H9 (cell line): Measurements from ENCODE around the gene LRCH1. TPM values are rescaled to one million over a fixed set of nuclear protein-coding genes. Genes with fewer than 3 reads are reported as not detected.

Source experiments
- DNase-seq: peaks from one replicate; pipeline ENCODE4 v3.0.0-alpha.2; 2017
- H2AFZ ChIP-seq: one replicate; pipeline ENCODE4 v1.6.1; 2013; ENCODE audit warnings: mild to moderate bottlenecking, low read length, control low read depth, moderate library complexity
- H2AK5ac ChIP-seq: 2 replicates; pipeline ENCODE4 v1.6.1; 2013; ENCODE audit warnings: low read length, control low read depth, mixed read lengths; ENCODE audit not compliant: insufficient read length
- H2BK120ac ChIP-seq: one replicate; pipeline ENCODE4 v1.6.1; 2013; ENCODE audit warnings: low read depth, mild to moderate bottlenecking, low read length, control low read depth, inconsistent platforms; ENCODE audit not compliant: poor library complexity, severe bottlenecking
- H2BK12ac ChIP-seq: 2 replicates; pipeline ENCODE4 v1.6.1; 2013; ENCODE audit warnings: low read length, control low read depth, mixed read lengths, low read depth; ENCODE audit not compliant: insufficient read length
- H2BK15ac ChIP-seq: 2 replicates; pipeline ENCODE4 v1.6.1; 2013; ENCODE audit warnings: low read depth, low read length, control low read depth
- H2BK20ac ChIP-seq: one replicate; pipeline ENCODE4 v1.6.1; 2013; ENCODE audit warnings: low read depth, mild to moderate bottlenecking, low read length, control low read depth, inconsistent platforms; ENCODE audit not compliant: poor library complexity, severe bottlenecking
- H2BK5ac ChIP-seq: 2 replicates; pipeline ENCODE4 v1.6.1; 2013; ENCODE audit warnings: low read length, control low read depth, mixed read lengths; ENCODE audit not compliant: insufficient read length
- H3K14ac ChIP-seq: 2 replicates; pipeline ENCODE4 v1.6.1; 2013; ENCODE audit warnings: low read length, control low read depth; ENCODE audit not compliant: insufficient read depth
- H3K18ac ChIP-seq: 2 replicates; pipeline ENCODE4 v1.6.1; 2013; ENCODE audit warnings: low read depth, mild to moderate bottlenecking, mixed read lengths, low read length, control low read depth; ENCODE audit not compliant: insufficient read length
- H3K23ac ChIP-seq: 2 replicates; pipeline ENCODE4 v1.6.1; 2013; ENCODE audit warnings: low read length, control low read depth, mixed read lengths, low read depth; ENCODE audit not compliant: insufficient read length
- H3K23me2 ChIP-seq: 2 replicates; pipeline ENCODE4 v1.6.1; 2013; ENCODE audit warnings: low read depth, mild to moderate bottlenecking, mixed read lengths, low read length, control low read depth; ENCODE audit not compliant: insufficient read length, poor library complexity, severe bottlenecking
- H3K27ac ChIP-seq: 2 replicates; pipeline ENCODE4 v1.5.1; 2013; ENCODE audit warnings: low read length, control low read depth, mixed read lengths, low read depth; ENCODE audit not compliant: insufficient read length
- H3K27me3 ChIP-seq: 2 replicates; pipeline ENCODE4 v1.6.1; 2013; ENCODE audit warnings: low read length, control low read depth, inconsistent platforms; ENCODE audit not compliant: insufficient read depth
- H3K4ac ChIP-seq: 2 replicates; pipeline ENCODE4 v1.6.1; 2013; ENCODE audit warnings: low read depth, mild to moderate bottlenecking, control low read depth, inconsistent platforms, low read length, moderate library complexity
- H3K4me1 ChIP-seq: 2 replicates; pipeline ENCODE4 v1.6.1; 2013; ENCODE audit warnings: low read length, control low read depth, inconsistent platforms; ENCODE audit not compliant: insufficient read depth
- H3K4me2 ChIP-seq: 2 replicates; pipeline ENCODE4 v1.6.1; 2013; ENCODE audit warnings: low read length, control low read depth, mixed read lengths; ENCODE audit not compliant: insufficient read length, insufficient read depth
- H3K56ac ChIP-seq: 2 replicates; pipeline ENCODE4 v1.6.1; 2013; ENCODE audit warnings: low read depth, mild to moderate bottlenecking, mixed read lengths, low read length, control low read depth; ENCODE audit not compliant: insufficient read length
- H3K79me1 ChIP-seq: 2 replicates; pipeline ENCODE4 v1.6.1; 2013; ENCODE audit warnings: low read depth, mild to moderate bottlenecking, moderate library complexity, low read length, control low read depth, inconsistent platforms; ENCODE audit not compliant: insufficient read depth, poor library complexity, severe bottlenecking
- H3K79me2 ChIP-seq: 2 replicates; pipeline ENCODE4 v1.6.1; 2013; ENCODE audit warnings: low read length, control low read depth, inconsistent platforms; ENCODE audit not compliant: insufficient read depth
- H3K9ac ChIP-seq: 2 replicates; pipeline ENCODE4 v1.6.1; 2013; ENCODE audit warnings: low read length, control low read depth, mixed read lengths; ENCODE audit not compliant: insufficient read length; ENCODE audit errors: extremely low read depth
- H3K9me3 ChIP-seq: one replicate; pipeline ENCODE4 v1.6.1; 2013; ENCODE audit warnings: low read depth, low read length, inconsistent platforms; ENCODE audit not compliant: control insufficient read depth
- H3T11ph ChIP-seq: one replicate; pipeline ENCODE4 v1.6.1; 2013; ENCODE audit warnings: mild to moderate bottlenecking, low read length, control low read depth, inconsistent platforms
- H4K20me1 ChIP-seq: one replicate; pipeline ENCODE4 v1.6.1; 2013; ENCODE audit not compliant: control insufficient read depth, insufficient read length, insufficient read depth
- H4K5ac ChIP-seq: 2 replicates; pipeline ENCODE4 v1.6.1; 2013; ENCODE audit warnings: low read depth, mild to moderate bottlenecking, mixed read lengths, low read length, control low read depth; ENCODE audit not compliant: insufficient read length
- H4K8ac ChIP-seq: replicated peaks from 2 replicates; pipeline ENCODE4 v1.6.1; 2013; ENCODE audit warnings: low read length, control low read depth, mixed read lengths, low read depth; ENCODE audit not compliant: insufficient read length
- H4K91ac ChIP-seq: 2 replicates; pipeline ENCODE4 v1.6.1; 2013; ENCODE audit warnings: low read depth, mild to moderate bottlenecking, moderate library complexity, mixed read lengths, low read length, control low read depth; ENCODE audit not compliant: insufficient read length
- H3K27ac Mint-ChIP-seq, 3 experiments: 2 replicates in 2 of 3; 3 replicates in 1 of 3; pipeline ENCODE4 v1.8.0; 2020 to 2021; ENCODE audit warnings: mixed read lengths in 3 of 3, mild to moderate bottlenecking in 1 of 3, moderate library complexity in 1 of 3
- H3K27me3 Mint-ChIP-seq: 2 replicates; pipeline ENCODE4 v1.8.0; 2021; ENCODE audit warnings: low read depth, mild to moderate bottlenecking, moderate library complexity, mixed read lengths
- H3K36me3 Mint-ChIP-seq, 3 experiments: 2 replicates in 2 of 3; 3 replicates in 1 of 3; pipeline ENCODE4 v1.8.0; 2020 to 2021; ENCODE audit warnings: low read depth in 3 of 3, mixed read lengths in 3 of 3; ENCODE audit not compliant: insufficient read depth in 1 of 3
- H3K4me1 Mint-ChIP-seq, 2 experiments: 2 replicates each; pipeline ENCODE4 v1.8.0; 2020; ENCODE audit warnings: mixed read lengths in 2 of 2
- H3K4me3 Mint-ChIP-seq, 2 experiments: 2 replicates in 1 of 2; 3 replicates in 1 of 2; pipeline ENCODE4 v1.8.0; 2020 to 2021; ENCODE audit warnings: mild to moderate bottlenecking in 2 of 2, mixed read lengths in 2 of 2, moderate library complexity in 1 of 2
- H3K9me3 Mint-ChIP-seq, 2 experiments: 2 replicates in 1 of 2; 3 replicates in 1 of 2; pipeline ENCODE4 v1.8.0; 2020; ENCODE audit warnings: mild to moderate bottlenecking in 2 of 2, mixed read lengths in 2 of 2, moderate library complexity in 1 of 2
- CTCF ChIP-seq: fragments of 200-600 bp; sonication (generic); conservative IDR thresholded peaks from 3 replicates; pipeline ENCODE4 v1.8.0; 2021; ENCODE audit warnings: antibody characterized with exemption, mild to moderate bottlenecking
- WGBS: extraction: QIAGEN DNeasy Blood & Tissue Kit; methylation state at CpG from one replicate; pipeline ENCODE4 v1.1.7; 2013; ENCODE audit warnings: missing lambda C conversion rate, low lambda C conversion rate, mixed read lengths; ENCODE audit not compliant: insufficient read length; ENCODE audit errors: extremely low coverage; 5-methylcytosine and 5-hydroxymethylcytosine counted together
- total RNA-seq: library from RNA; stranded (reverse); gene quantifications from 2 replicates; pipeline ENCODE4 v1.2.1, GENCODE V29; 2021

LRCH1 gene
- total RNA-seq, 1 experiment from 2014 or later: 8.0 TPM

GRCh38 chr13:46647512-46648065 lies 94.6 kb downstream of the LRCH1 start:
- no peak for TF ChIP-seq CTCF
- Histone ChIP-seq H2BK20ac (no peak overlapping the region), H3K56ac (no peak overlapping the region), H3K79me1 (no peaks in the 10 kb centered on the region), H3K18ac (no peak overlapping the region), H3K9ac (no peak overlapping the region), H3K4me2 (no peak overlapping the region), H3K79me2 (no peaks in the 10 kb centered on the region; the same call in 1 of the 2 replicates), H3K23me2 (no peaks in the 10 kb centered on the region), H2BK15ac (no peak overlapping the region), H2BK5ac (no peak overlapping the region), H4K8ac (no peak overlapping the region), H4K20me1 (no peaks in the 10 kb centered on the region), H3K27ac (no peak overlapping the region), H2BK120ac (no peak overlapping the region), H3K4me1 (peaks cover 4% of the 10 kb centered on the region), H2AFZ (no peak overlapping the region), H3T11ph (no peak overlapping the region), H3K23ac (no peak overlapping the region), H3K27me3 (no peaks in the 10 kb centered on the region), H3K9me3 (no peaks in the 10 kb centered on the region), H2AK5ac (no peak overlapping the region), H2BK12ac (no peak overlapping the region), H3K14ac (no peak overlapping the region), H4K91ac (no peak overlapping the region), H3K4ac (no peak overlapping the region), H4K5ac (no peak overlapping the region)
- H3K27me3 Mint-ChIP-seq: no peaks in the 10 kb centered on the region
- no peak overlapping the region for H3K4me3 Mint-ChIP-seq
- H3K27ac Mint-ChIP-seq: no peak overlapping the region
- H3K4me1 Mint-ChIP-seq: peaks cover 9 to 15% of the 10 kb centered on the region in 2 experiments
- no CpG with 5 or more reads among the region's 7 CpGs for WGBS
- H3K9me3 Mint-ChIP-seq: no peaks in the 10 kb centered on the region
- no peak for DNase-seq
- H3K36me3 Mint-ChIP-seq: no peaks in the 10 kb centered on the region; a peak in 1 of 7 replicates
